GM12878 (cell line): ENCODE results near the gene AIG1. TPM values are rescaled to one million over a fixed set of nuclear protein-coding genes. Genes with fewer than 3 reads are reported as not detected.

ENCODE experiments used
- CEBPZ ChIP-seq: fragments of 150-350 bp; IDR thresholded peaks from 2 replicates; pipeline ENCODE4 v1.6.1; 2016; ENCODE audit warnings: low read depth, low read length
- EED ChIP-seq: sonication (generic); IDR thresholded peaks from 2 replicates; pipeline ENCODE4 v1.6.1; 2016; ENCODE audit warnings: antibody characterized with exemption, low read depth
- ETV6 ChIP-seq, 2 experiments: fragments of 450-650 bp in 1 of 2; IDR thresholded peaks in 1 of 2; conservative IDR thresholded peaks in 1 of 2; 2 replicates each; pipeline ENCODE4 v1.6.1; 2014; ENCODE audit warnings: antibody characterized with exemption in 1 of 2, borderline replicate concordance in 1 of 2, low read depth in 1 of 2, mild to moderate bottlenecking in 1 of 2, moderate library complexity in 1 of 2
- KDM1A ChIP-seq: fragments of 200-600 bp; sonication (generic); IDR thresholded peaks from 2 replicates; pipeline ENCODE4 v1.6.1; 2016; ENCODE audit warnings: borderline replicate concordance
- LARP7 ChIP-seq: fragments of 450-650 bp; IDR thresholded peaks from 2 replicates; pipeline ENCODE4 v1.6.1; 2017; ENCODE audit warnings: mild to moderate bottlenecking
- MXI1 ChIP-seq: fragments of 150-350 bp; IDR thresholded peaks from 2 replicates; pipeline ENCODE4 v1.6.1; 2011; ENCODE audit warnings: low read depth, mild to moderate bottlenecking, inconsistent platforms, low read length, improper control_type of control experiment
- polyA plus RNA-seq, 11 experiments: library from polyadenylated mRNA; depleted of rRNA in 4 of 11; unstranded in 6 of 11; stranded (reverse) in 5 of 11; fragments of >200 nt; fragmentation: Nextera tagmentation in 4 of 11; fragmentation: Illumina TruSeq in 1 of 11; extraction: Ambion mirVana in 4 of 11; extraction: Trizol in 1 of 11; gene quantifications; 1 replicate in 1 of 11; 2 replicates in 10 of 11; pipeline versions ENCODE4 v1.2.1 to v1.2.3, GENCODE V29; 2011 to 2016; ENCODE audit warnings: inconsistent platforms in 2 of 11, missing spikeins in 2 of 11, low read depth in 1 of 11
- total RNA-seq, 4 experiments: library from RNA; depleted of rRNA in 3 of 4; stranded (reverse); fragments of >200 nt in 3 of 4; fragmentation: Illumina TruSeq in 1 of 4; extraction: Trizol in 1 of 4; gene quantifications; 2 replicates each; pipeline versions ENCODE4 v1.2.1 to v1.2.3, GENCODE V29; 2013 to 2021
- TF ChIP-seq, protein P1 (sequence below): fragments of 450-650 bp; IDR thresholded peaks from 2 replicates; pipeline ENCODE4 v1.6.1; 2016; ENCODE audit warnings: mild to moderate bottlenecking, moderate library complexity, borderline replicate concordance

AIG1 gene
- total and polyA plus RNA-seq, 10 of the 15 experiments (the other 5 are each of a cell fraction or from before 2014, with no cell fraction given): 27.0 to 74.5 (median 36.4) TPM

- no peak for TF ChIP-seq LARP7
- TF ChIP-seq MXI1: no peak
- TF ChIP-seq, protein P1, sequence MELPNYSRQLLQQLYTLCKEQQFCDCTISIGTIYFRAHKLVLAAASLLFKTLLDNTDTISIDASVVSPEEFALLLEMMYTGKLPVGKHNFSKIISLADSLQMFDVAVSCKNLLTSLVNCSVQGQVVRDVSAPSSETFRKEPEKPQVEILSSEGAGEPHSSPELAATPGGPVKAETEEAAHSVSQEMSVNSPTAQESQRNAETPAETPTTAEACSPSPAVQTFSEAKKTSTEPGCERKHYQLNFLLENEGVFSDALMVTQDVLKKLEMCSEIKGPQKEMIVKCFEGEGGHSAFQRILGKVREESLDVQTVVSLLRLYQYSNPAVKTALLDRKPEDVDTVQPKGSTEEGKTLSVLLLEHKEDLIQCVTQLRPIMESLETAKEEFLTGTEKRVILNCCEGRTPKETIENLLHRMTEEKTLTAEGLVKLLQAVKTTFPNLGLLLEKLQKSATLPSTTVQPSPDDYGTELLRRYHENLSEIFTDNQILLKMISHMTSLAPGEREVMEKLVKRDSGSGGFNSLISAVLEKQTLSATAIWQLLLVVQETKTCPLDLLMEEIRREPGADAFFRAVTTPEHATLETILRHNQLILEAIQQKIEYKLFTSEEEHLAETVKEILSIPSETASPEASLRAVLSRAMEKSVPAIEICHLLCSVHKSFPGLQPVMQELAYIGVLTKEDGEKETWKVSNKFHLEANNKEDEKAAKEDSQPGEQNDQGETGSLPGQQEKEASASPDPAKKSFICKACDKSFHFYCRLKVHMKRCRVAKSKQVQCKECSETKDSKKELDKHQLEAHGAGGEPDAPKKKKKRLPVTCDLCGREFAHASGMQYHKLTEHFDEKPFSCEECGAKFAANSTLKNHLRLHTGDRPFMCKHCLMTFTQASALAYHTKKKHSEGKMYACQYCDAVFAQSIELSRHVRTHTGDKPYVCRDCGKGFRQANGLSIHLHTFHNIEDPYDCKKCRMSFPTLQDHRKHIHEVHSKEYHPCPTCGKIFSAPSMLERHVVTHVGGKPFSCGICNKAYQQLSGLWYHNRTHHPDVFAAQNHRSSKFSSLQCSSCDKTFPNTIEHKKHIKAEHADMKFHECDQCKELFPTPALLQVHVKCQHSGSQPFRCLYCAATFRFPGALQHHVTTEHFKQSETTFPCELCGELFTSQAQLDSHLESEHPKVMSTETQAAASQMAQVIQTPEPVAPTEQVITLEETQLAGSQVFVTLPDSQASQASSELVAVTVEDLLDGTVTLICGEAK: no peak
- TF ChIP-seq ETV6 (conservative IDR thresholded peaks at IDR 0.05 in 1 of 2, IDR thresholded peaks at IDR 0.05 in 1 of 2; ENCODE audit: borderline replicate concordance in 1 of 2, low read depth in 1 of 2): no peak
- TF ChIP-seq KDM1A: no peak
- TF ChIP-seq CEBPZ: no peak
- TF ChIP-seq EED: no peak
Measured at GRCh38 chr6:143103916-143104315, 43.2 kb downstream of the AIG1 start (continued).
